Motor neuron (in vitro differentiated cells): ENCODE data around the gene ATG9B. TPM values are rescaled to one million over a fixed set of nuclear protein-coding genes. Genes with fewer than 3 reads are reported as not detected.

Source experiments
- ATAC-seq, 8 experiments: fragments of 200-7000 bp; cut with Tn5 transposase; replicated peaks in 6 of 8; 2 replicates each; pipeline ENCODE4 v1.8.0; 2021; ENCODE audit warnings: mild to moderate bottlenecking in 8 of 8, moderate library complexity in 8 of 8
- H3K27ac ChIP-seq, 2 donors: fragments of 250-450 bp; sonication (Bioruptor Pico); 2 replicates each; pipeline ENCODE4 v1.9.0; 2021; ENCODE audit warnings: antibody characterized with exemption in 2 of 2, mild to moderate bottlenecking in 2 of 2, moderate library complexity in 1 of 2
- H3K4me1 ChIP-seq, 2 donors: fragments of 250-450 bp; sonication (Bioruptor Pico); replicated peaks in 1 of 2; 2 replicates each; pipeline ENCODE4 v1.6.1; 2021; ENCODE audit warnings: antibody characterized with exemption in 2 of 2, mild to moderate bottlenecking in 2 of 2, moderate library complexity in 1 of 2
- H3K4me3 ChIP-seq, 5 donors: fragments of 250-450 bp; sonication (Bioruptor Pico); 2 replicates each; pipeline ENCODE4 v1.9.0; 2021; ENCODE audit warnings: antibody characterized with exemption in 5 of 5, mild to moderate bottlenecking in 5 of 5, moderate library complexity in 4 of 5
- WGBS, 10 experiments: fragments of 450-650 bp; shearing (Covaris generic); methylation state at CpG; one replicate each; pipeline ENCODE4 v1.0.0; 2022; 5-methylcytosine and 5-hydroxymethylcytosine counted together
- in situ Hi-C, 9 experiments: fragments of 400-800 bp; cut with MboI; loops; one replicate each; pipeline ENCODE4 v1.15.0; 2021; ENCODE audit warnings: low sequenced_read_pairs in 9 of 9, low pct_unique_long_range_greater_than_20kb in 2 of 9; ENCODE audit not compliant: unreplicated experiment in 9 of 9
- total RNA-seq, 8 experiments: library from RNA; unstranded; fragments of 300-600 nt; gene quantifications; 2 replicates each; pipeline versions ENCODE4 v1.2.3 to v1.2.4, GENCODE V29; 2022

Gene ATG9B
- total RNA-seq, 8 experiments from 2014 or later, result 0.36 to 6.7 (median 2.2) TPM

DNA sequence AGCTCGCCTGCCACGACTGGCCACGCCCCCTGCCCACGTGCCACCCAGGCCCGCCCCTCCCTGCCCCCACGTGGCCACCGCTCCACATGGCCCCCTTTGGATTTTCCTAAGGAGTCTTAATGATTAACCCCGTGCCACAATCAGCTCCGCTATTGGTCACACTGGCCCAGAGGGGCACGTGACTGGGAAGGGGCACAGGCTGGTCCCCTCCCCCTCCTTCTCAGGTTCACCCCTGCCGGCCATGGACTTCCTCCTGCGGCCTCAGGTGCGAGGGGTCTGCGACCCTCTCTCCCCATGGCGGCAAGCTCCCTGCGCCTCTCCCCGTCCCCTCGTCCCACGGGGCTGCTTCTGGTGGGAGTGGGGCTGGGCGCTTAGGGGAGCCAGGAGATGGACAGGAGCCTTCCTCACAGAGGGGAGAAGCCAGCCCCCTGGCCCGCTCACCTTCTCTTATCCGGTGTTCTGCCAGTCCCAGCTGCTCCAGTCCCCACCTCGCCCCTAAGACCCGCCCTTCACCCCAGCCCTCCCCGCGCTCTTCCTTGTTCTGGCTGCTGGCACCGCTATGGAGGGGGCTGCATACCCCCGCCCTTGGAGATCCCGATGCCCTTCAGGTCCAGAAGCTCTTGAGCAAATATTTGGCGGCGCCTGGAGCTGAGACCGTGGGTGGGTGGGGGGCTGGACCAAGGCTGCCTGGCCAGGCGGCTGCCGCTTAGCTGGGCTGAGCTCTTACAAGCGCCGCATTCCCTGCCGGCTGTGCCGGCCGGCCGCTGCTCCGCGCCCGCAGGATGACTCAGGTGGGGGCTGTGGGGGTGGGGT is 38.3 kb upstream of the ATG9B start:
- no CpG with 5 or more reads among the region's 43 CpGs for WGBS, 10 experiments
- ATAC-seq, result peak; percentile 8 to 38 (median 20)
- in situ Hi-C loops, result no loop called here
- H3K4me1 ChIP-seq, result peaks cover 29 to 32% of the 10 kb centered on the region in 2 donors
- peak overlapping the region in 1 of 2 donors; percentile 32 for H3K27ac ChIP-seq
- H3K4me3 ChIP-seq, result peak overlapping the region; percentile 17 to 37 (median 23)

DNA sequence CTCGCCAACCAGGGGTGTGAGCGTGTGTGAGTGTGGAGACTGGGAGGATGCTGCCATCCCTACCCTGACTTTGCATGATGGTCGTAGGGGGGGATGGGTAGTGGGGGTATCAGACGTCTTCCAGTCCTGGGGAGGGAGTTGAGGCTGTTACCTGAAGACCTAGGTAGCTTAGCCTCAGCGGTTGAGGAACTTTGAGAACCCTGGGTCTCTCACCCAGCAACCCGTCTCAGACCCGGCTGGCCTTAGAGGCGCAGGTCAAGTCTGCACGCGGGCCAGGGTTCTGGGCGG is 37.8 kb upstream of the ATG9B start:
- H3K27ac ChIP-seq, result no peak overlapping the region
- ATAC-seq, result no peak
- H3K4me1 ChIP-seq, result peaks cover 31 to 34% of the 10 kb centered on the region in 2 donors
- in situ Hi-C loops, result no loop called here
- WGBS, 10 experiments, result 0% methylated on average over 1 of the region's 11 CpGs; no CpG with 5 or more reads in 9 of the 10 experiments
- peak overlapping the region in 4 of 5 donors; percentile 2 to 37 (median 28) for H3K4me3 ChIP-seq

DNA sequence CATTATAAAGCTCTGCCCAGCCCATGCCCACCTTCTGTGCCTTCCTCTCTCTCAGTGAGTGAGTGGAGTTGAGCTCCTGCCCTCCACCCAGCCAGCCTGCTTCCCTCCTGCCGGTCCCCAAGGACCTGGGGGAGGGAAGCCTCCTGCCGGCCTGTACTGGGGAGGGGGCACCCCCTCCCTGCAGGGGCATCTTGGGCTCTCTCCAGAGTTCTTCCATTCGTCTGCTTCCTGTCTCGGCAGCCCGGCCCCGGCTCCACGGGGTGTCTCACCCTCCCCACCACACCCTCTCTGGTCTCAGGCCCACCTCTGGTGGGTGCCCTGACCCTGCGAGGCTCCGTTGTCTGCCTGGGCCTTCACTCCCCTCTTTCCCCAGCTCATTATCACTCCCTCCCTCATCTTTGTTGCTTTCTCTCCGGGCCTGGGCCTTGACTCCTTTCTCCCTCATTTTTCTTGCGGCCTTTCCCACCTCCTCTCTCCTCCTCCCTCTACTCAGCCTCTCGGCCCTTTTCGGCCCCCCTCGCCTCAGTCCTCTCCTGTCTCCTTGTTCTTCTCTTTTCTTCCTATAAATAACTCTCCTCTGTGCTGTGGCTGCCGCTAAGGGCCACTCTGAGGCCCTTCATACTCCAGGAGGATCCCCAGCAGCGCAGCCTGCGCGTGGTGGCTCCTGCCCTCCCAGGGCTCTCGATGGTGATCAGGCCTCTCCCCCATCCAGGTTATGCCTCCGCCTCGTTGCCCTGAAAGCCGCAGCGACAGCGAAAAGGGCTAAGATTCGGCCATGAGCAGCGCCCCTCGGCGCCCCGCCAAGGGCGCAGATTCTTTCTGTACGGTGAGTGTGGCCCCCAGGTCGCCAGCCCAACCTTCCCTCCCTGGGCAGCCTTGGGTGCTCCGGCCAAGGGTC is 37.2 kb upstream of the ATG9B start:
- H3K4me1 ChIP-seq, result peaks cover 36 to 37% of the 10 kb centered on the region in 2 donors
- 26 to 72% (median 43%) methylated on average over 3 to 17 of the region's 33 CpGs; no CpG with 5 or more reads in 1 of the 10 experiments for WGBS, 10 experiments
- H3K4me3 ChIP-seq, result peak overlapping the region in 3 of 5 donors; percentile 2 to 68 (median 54)
- ATAC-seq, result no peak
- in situ Hi-C loops, result no loop called here
- no peak overlapping the region for H3K27ac ChIP-seq

DNA sequence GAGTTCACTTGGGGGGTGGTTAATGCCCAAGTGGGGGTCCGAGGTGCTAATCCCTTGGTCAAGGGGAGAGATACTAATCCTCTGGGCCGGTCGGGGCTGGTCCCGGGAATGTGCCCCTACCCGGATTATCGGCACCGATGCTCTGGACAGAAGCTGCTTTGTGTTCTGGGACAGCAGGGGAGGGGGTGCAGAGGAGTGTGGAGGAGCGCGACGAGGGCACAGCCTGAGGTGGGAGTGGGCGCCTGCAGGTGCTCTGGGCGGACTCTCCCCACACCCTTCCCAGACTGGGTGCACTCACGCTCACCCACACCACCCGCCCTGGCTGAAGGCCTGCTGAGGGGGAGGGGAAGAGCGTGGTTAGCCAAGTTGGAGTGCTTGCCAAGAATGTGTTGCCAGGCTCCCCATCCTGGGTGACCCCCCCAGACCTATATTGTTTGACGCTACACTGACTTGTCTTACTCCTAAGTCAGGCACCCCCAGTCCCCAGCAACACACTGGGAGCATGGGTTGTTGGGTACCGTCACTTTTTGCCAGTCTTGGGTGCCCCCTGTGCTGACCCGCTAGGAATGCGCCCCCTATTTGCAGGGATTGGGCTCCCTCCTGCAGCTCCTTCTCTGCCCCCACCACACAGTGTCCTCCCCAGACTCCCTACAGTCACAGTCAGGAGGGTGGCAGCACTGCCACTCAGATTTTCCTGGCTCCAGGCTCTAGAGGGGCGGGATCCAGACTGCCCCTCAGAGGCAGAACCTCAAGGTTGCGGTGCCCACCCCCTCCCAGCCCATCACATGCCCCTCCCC is 36.3 kb upstream of the ATG9B start:
- WGBS, 10 experiments, result 0 to 30% (median 20%) methylated on average over 1 to 4 of the region's 21 CpGs; no CpG with 5 or more reads in 7 of the 10 experiments
- in situ Hi-C loops, result no loop called here
- peak overlapping the region; percentile 47 to 68 (median 54) for H3K4me3 ChIP-seq
- H3K27ac ChIP-seq, result no peak overlapping the region
- H3K4me1 ChIP-seq, result peaks cover 36 to 37% of the 10 kb centered on the region in 2 donors
- ATAC-seq, result no peak

DNA sequence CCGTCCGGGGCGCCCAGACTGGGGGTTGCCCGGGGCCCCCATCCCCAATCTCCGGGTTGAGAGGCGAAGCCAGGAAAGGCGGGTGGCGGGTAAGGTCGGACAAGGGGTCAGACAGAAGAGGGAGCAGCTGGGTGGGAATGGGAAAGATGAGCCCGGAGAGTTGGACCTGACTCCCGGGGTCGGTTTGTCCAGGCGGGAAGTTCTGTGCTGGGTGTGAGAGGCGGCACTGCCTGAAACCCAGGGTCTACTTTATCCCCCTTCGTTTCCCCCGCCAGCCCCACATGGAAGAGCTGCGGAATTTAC is 35.8 kb upstream of the ATG9B start:
- H3K4me1 ChIP-seq, result peaks cover 36 to 37% of the 10 kb centered on the region in 2 donors
- in situ Hi-C loops, result no loop called here
- 0 to 40% (median 0%) methylated on average over 1 to 2 of the region's 17 CpGs; no CpG with 5 or more reads in 7 of the 10 experiments for WGBS, 10 experiments
- peak overlapping the region; percentile 47 to 68 (median 54) for H3K4me3 ChIP-seq
- ATAC-seq, result no peak
- no peak overlapping the region for H3K27ac ChIP-seq

DNA sequence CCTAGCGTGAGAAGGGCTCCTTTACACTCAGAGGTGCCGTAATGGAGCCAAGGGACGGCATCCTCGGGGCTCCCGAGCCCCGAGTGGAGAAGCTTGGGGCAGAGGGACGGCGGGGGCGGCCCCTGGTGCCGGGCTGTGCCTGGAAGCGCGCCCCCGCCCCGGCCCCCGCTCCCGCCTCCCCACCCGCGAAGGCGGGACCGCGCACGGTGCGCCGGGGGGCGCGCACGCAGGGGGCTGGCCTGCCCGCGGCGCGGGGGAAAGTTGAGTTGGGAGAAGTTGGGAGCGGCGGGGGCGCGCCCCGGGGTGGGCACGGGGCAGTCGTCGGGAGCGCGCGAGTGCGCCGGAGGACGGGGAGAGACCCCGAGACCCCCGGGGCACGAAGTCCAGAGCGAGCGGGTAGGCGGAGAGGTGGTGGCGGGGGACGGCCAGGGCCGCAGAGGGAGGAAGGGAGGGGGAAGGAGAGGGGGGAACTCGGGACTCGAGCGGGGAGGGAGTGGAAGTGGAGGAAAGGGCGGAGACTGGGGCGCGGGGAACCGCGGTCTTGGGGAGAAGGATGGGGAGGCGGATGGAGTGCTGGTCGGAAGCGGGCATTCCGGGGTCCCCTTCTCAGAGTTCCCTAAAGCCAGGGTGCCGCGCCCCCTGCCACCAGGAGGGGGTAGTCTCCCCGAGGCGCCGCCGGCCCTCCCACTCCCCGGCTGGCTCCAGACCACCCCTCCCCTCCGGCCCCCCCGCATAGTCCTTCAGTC is 35.2 kb upstream of the ATG9B start, which contains the start of gene SLC4A2:
Gene SLC4A2, plus strand, starts transcription at position 223 of the 746 bp plus-strand sequence. CDS start 2,399 bp downstream, outside the sequence.
- H3K27ac ChIP-seq, result peak within 1 kb of the TSS; percentile 89 to 93
- H3K4me1 ChIP-seq, result peaks cover 36 to 37% of the 10 kb centered on the region in 2 donors
- in situ Hi-C loops, result no loop called here
- no CpG with 5 or more reads among the region's 75 CpGs for WGBS, 10 experiments
- peak within 1 kb of the TSS; percentile 52 to 68 (median 56) for H3K4me3 ChIP-seq
- peak in 5 of 8 experiments; percentile 2 to 15 (median 5) for ATAC-seq

DNA sequence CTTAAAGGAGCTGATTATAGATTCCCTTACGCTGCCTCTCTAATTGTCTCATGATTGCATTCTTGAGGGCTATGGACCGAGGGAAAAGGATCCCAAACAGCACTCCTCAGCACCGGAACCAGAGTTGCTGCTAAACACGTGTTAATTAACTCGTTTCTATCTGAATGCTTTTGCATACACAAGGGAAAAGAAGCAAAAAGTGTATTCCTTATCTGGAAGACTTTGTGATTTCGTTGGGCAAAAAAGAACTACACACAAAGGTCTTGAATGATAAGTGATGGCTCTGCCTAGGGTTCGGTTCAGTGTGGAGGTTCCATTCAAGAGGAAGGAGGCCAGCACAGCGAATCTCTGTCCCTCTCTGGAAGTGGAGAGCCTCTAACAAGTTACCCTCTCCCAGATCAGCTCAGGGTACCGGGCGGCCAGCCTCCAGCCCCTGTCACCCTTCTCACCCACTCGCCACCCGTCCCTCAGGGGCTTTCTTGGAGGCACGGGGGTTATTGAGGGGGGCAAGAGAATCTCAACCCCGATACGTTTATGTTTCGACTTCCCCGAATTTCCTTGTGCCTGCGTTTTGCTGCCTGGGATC is 34.6 kb upstream of the ATG9B start:
- H3K27ac ChIP-seq, result peak overlapping the region; percentile 89 to 93
- H3K4me1 ChIP-seq, result peaks cover 36 to 37% of the 10 kb centered on the region in 2 donors
- ATAC-seq, result no peak
- WGBS, 10 experiments, result 0 to 80% (median 10%) methylated on average over 1 to 11 of the region's 18 CpGs; no CpG with 5 or more reads in 2 of the 10 experiments
- in situ Hi-C loops, result no loop called here
- peak overlapping the region; percentile 52 to 68 (median 56) for H3K4me3 ChIP-seq

DNA sequence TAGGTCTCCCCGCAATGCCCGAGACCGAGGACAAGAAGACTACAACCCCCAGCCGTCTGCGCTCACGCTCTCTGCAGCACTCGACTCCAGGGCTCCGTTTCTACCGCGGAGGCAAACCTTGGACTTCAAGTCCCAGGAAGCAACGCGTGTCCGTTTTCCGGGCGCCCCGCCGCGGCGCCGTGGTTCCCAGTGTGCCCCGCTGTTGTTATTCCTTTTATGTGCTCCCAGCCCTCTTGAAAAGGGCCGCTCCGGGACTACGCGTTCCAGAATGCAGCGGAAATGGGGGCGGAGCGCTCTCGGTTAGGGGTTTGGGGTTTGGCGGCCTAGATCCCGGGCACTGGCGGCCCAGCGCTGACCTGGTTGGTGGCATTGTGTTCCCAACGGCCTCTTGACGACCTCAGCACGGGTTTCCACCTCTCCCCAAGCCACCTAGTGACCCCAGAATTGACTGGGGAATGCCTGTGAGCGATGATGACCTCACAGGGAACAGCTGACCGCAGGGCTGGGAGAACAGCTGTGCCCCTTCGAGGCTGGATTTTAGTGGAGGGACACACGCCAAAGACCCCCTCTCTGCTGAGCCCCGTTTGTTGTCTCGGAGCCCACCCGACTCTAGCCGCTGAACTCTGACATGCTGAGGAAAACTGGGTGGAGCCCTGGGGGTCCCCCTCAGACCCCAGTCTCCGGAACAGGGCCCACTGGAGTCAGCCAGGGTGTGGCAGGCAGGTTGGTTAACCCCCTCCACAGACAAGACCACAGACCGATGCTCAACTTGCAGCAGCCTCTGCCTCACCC is 33.9 kb upstream of the ATG9B start:
- in situ Hi-C loops, result no loop called here
- Histone ChIP-seq H3K27ac (peak overlapping the region; percentile 89 to 93), H3K4me3 (peak overlapping the region; percentile 52 to 68 (median 56)), H3K4me1 (peaks cover 35 to 36% of the 10 kb centered on the region in 2 donors)
- WGBS, 10 experiments, result 0 to 20% (median 0%) methylated on average over 1 to 19 of the region's 46 CpGs; no CpG with 5 or more reads in 3 of the 10 experiments
- ATAC-seq, result peak; percentile 79 to 91 (median 87)

DNA sequence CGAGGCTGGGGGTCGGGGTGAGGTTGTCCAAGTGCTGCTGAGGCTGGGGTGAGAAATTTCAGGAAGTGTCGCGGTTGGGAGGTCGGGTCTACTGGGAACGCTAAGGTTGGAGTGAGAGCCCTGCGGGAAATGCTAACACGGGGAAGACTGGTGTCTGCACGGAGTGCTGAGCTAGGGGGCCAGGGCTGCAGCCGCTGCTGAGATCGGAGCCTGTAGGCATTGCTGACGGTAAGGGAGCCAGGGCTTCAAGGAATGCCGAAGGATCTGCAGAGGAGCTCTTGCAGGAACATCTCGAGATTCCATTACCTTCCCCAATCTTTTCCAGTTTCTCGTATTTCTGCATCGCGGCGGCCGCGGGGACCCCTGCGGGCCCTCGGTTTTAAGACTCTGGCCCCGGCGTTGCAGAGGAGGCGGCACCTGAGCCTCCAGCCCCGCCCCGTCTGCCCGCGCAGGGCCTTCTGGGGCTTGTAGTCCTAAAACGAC is 33.3 kb upstream of the ATG9B start, which contains the start of gene CDK5:
Gene CDK5, minus strand, starts transcription at position 392 of the 483 bp plus-strand sequence. Its CDS starts 49 bp downstream, at position 343.
- Histone ChIP-seq H3K4me3 (peak within 1 kb of the TSS; percentile 52 to 68 (median 56)), H3K27ac (peak within 1 kb of the TSS; percentile 89 to 93), H3K4me1 (peaks cover 33% of the 10 kb centered on the region in 2 donors)
- in situ Hi-C loops, result no loop called here
- ATAC-seq, result peak; percentile 13 to 42 (median 36)
- WGBS, 10 experiments, result 0 to 3% (median 0%) methylated on average over 2 to 19 of the region's 30 CpGs; no CpG with 5 or more reads in 3 of the 10 experiments

DNA sequence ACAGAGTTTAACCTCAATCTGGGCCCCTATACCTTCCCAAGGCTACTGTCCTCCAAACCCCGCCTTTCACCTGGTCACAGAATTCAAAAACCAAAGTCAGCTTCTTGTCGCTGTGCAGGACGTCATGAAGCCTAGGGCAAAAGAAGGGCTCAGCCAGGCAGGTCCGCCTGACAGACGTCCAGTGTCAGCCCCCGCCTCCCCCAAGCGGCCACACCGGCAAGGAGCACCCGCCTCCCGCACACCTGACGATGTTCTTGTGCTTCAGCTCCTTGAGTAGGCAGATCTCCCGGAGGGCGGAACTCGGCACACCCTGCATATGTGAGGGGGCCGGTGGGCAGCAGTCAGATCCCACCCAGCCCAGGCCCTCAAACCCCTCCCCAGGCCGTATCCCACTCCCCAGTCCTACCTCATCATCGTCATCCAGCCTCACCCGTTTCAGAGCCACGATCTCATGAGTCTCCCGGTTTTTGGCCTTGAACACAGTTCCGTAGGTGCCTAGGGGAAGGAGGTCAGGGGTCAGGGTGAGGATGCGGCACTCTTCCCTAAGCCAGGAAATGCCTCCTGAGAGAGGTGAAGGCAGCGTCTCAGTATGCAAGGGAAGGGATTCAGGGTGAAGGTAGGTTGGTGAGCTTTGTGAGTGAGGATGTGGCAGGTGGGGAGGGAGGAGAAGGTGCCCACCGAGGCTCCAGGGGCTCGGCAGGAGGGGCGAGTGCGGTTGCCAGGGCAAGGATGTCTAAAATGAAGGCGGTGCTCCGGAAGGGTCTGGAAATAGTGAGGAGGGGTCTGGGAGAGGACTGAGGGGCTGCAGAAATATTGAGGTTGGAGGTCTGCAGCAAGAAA is 32.6 kb upstream of the ATG9B start:
- peak overlapping the region in 1 of 2 donors; percentile 3 for H3K27ac ChIP-seq
- ATAC-seq, result no peak
- H3K4me1 ChIP-seq, result peaks cover 29 to 31% of the 10 kb centered on the region in 2 donors
- peak overlapping the region; percentile 52 to 68 (median 56) for H3K4me3 ChIP-seq
- 0 to 65% (median 29%) methylated on average over 2 to 15 of the region's 29 CpGs; no CpG with 5 or more reads in 5 of the 10 experiments for WGBS, 10 experiments
- in situ Hi-C loops, result no loop called here
